B cell (primary cell): Measurements from ENCODE around the gene ZBTB3.

ENCODE experiments used
- EZH2 ChIP-seq: IDR thresholded peaks from 2 replicates; pipeline ENCODE4 v1.6.1; 2012; ENCODE audit warnings: borderline replicate concordance, low read depth, mild to moderate bottlenecking, moderate library complexity, low read length; ENCODE audit not compliant: insufficient read depth, poor library complexity, severe bottlenecking
- TF ChIP-seq, protein P1 (sequence below): fragments of 200-600 bp; IDR thresholded peaks from one replicate; pipeline ENCODE4 v1.8.0; 2022; ENCODE audit warnings: antibody characterized with exemption, mild to moderate bottlenecking

DNA sequence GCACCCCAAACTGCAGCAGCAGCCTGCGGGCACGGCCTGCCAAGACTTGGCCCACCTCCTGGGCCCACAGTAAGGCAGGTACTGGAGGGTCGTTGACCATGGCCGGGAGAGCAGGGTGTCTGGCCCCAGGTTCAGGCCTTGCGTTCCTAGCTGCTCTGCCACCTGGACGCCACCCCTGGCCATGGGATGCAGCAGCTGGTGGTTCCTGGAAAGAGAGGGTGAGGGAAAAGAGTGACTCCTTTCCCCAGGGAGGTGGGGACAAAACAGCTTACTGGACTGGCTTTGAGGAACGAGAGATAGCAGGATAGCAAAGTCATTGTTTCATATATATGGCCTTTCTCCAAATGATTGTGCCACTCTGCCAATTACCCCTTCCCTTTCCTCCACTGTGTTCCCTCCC lies 48.5 kb downstream of the ZBTB3 start:
- TF ChIP-seq, protein P1, sequence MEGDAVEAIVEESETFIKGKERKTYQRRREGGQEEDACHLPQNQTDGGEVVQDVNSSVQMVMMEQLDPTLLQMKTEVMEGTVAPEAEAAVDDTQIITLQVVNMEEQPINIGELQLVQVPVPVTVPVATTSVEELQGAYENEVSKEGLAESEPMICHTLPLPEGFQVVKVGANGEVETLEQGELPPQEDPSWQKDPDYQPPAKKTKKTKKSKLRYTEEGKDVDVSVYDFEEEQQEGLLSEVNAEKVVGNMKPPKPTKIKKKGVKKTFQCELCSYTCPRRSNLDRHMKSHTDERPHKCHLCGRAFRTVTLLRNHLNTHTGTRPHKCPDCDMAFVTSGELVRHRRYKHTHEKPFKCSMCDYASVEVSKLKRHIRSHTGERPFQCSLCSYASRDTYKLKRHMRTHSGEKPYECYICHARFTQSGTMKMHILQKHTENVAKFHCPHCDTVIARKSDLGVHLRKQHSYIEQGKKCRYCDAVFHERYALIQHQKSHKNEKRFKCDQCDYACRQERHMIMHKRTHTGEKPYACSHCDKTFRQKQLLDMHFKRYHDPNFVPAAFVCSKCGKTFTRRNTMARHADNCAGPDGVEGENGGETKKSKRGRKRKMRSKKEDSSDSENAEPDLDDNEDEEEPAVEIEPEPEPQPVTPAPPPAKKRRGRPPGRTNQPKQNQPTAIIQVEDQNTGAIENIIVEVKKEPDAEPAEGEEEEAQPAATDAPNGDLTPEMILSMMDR = no peak
- TF ChIP-seq EZH2 = no peak
